ENCODE results near the gene GUCD1.
A peak's percentile ranks its signal among the peaks of the same experiment; 100 is the strongest.
"Not testable (repeated sequence)": the region's sequence is repeated elsewhere in the genome, so short reads cannot be mapped to it uniquely, and the experiment has no call there.

GUCD1 gene

GRCh38 chr22:24563246-24563645 is 8.3 kb upstream of the GUCD1 start:
- DNase-seq, result no peak

GRCh38 chr22:24559471-24559870 is 4.5 kb upstream of the GUCD1 start:
- no peak for DNase-seq

DNA sequence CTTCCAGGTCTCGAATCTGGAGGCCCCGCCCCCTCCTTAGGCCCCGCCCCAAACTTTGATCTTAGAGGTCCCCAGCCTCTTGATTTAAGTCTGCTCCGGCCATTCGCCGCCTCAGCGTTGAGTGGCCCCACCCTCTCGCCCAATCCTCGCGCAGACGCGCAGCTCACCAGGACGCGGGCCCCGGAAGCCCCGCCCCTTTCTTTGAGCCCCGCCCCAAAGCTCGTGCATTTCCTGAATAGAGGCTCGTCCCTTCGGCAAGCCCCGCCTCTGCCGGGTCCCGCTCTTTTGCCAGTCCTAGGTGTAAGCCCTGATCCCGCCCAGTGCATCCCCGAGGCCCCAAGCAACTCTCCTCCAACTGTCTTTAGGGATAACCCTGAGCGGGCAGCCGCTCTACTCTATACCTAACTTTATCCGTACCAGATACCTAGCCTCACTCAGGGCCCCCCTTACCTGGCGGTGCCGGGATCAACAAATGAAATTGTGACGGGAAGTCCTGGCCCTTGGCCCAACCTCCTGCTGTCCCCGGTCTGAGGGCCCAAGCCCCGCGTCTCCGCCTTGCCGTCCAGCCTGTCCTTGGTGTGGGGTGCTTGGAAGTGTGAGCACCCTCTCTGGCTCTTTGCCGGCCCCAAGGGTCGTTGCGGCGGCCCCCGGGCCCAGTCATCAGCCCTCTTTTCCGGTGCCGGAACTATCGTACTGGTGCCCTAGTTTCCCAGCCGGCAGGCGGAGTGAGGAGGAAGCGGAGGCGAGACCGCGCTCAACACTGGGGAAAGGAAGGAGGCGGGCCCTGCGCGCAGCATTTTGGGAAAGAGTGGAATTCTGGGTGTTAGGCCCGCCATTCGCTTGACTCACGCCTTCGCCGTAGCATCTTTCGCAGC is 464 bp upstream of the GUCD1 start, which contains the start of gene SNRPD3:
TSS of gene SNRPD3 (plus strand) at position 835 of the 875 bp plus-strand sequence. CDS start 1,676 bp downstream, outside the sequence.
- DNase-seq, result peak; percentile 99

GRCh38 chr22:24553597-24554312 is 1.2 kb downstream of the GUCD1 start:
- no peak for DNase-seq

- DNase-seq, result not testable (repeated sequence)
Observed at GRCh38 chr22:24552503-24553286, 2.2 kb downstream of the GUCD1 start.

- no peak for DNase-seq
Observed at GRCh38 chr22:24550902-24551435, 4.0 kb downstream of the GUCD1 start.

GRCh38 chr22:24550028-24550901 is 4.7 kb downstream of the GUCD1 start:
- no peak for DNase-seq

GRCh38 chr22:24548812-24549211 is 6.1 kb downstream of the GUCD1 start:
- no peak for DNase-seq

- DNase-seq, result no peak
Observed at GRCh38 chr22:24543679-24544243, 11.2 kb downstream of the GUCD1 start.

- DNase-seq, result no peak
Observed at GRCh38 chr22:24543185-24543601, 11.7 kb downstream of the GUCD1 start.

DNA sequence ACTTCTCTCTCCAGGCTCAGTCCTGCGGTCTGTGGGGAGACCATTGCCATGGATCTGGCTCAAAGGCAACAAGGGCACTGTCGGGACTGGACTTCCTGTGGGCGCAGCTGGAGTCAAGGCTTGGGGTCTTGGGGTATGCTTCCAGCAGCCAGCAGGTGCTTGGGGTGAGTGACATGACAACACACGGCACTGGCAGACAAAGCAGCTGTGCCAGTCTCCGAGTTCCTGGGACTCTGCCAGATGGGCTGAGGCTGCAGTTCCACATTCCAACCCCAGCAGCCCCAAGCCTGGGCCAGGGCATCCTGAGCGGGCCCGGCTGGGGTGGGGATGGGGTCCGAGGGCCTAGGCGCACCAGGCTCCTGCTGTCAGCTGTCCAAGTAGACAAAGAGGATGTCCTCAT is 12.3 kb downstream of the GUCD1 start:
- DNase-seq, result no peak

DNA sequence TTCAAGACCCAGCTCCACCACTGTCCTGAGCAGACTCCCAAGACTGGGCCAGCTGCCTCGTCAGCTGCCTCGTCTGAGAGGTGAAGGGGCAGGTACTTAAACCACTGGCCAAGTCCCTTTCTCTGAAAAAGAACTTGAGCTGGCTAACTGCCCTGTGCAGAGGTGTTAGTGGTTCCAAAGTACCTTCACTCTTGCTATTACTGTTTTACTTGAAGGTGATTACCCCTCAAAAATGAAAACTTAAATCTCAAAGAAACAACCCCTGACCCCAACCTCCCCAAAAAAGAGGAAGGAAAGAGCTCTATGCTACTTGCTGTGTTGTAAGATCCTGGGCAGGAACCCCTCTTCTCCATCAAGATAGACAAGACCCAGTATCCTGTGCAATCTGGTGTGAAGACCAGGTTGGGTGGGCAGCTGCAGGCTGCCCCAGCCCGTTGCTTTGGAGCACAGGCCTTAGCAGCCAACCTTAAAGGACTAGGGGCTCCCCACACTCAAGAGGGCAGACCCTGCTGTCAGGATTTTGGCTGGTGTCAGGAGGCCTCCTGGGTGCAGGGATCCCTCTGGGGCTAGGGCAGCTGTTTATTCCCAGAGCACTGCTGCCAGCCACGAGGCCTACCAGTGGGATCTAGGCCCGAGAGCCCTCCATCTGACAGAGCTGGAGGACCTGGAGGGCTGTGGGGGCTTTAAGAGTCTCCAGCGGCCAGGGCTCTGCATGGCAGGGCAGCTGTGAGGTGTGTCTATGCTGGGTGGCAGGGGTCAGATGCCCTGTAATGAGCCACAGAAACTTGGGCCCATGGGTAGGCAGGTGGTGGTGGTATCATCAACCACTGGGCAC is 13.0 kb downstream of the GUCD1 start:
- no peak for DNase-seq

GRCh38 chr22:24540470-24540869 is 14.5 kb downstream of the GUCD1 start:
- no peak for DNase-seq

- DNase-seq, result no peak
Observed at GRCh38 chr22:24536089-24536488, 18.8 kb downstream of the GUCD1 start.

DNA sequence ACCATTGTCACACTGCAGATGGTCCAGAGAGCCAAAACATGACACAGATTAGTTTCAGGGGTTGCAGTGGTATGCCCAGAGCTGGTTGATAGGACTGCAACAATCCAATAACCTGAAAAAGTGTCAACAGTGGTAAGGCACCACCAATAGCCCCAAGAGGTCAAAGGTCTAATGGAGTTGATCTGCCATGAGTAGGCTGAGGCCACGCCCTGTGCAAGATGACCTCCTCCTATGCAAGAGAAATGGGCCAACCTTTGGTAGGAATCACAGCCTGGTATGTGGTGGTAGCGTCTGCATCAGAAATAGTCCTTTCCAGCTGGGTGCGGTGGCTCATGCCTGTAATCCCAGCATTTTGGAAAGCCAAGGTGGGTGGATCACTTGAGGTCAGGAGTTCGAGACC is 19.6 kb downstream of the GUCD1 start:
- DNase-seq, result no peak

DNA sequence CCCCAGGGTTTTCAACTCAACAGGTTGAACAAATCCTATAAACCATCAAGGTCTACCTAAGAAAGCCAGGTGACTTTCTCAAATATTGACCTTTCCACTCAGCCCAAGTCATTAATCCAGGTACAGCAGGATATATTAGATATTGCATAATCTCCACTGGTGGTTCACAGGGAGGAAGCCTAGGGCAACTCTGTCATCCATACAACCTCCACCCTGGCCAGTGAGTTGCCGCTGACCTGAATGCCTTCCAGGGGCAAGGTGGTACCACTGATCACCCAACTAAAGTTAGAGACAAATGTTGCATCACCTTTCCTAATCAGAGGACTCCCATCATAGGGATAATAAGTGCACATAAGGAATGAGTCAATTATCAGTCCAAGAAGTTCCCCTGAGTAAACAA is 22.9 kb downstream of the GUCD1 start:
- DNase-seq, result no peak

DNA sequence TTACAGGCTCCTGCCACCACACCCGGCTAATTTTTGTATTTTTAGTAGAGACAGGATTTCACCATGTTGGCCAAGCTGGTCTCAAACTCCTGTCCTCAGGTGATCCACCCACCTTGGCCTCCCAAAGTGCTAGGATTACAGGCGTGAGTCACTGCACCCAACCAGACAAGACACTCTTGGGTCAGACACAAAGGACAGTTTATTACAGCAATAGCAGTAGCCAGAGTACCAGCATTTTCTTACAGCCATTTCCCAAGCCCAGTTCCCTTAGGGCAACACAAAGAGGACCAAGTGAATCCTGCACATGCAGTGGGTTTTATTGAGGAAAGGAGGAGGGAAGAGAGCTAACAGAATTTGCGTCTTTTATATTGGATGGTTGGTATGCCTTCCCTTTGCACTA is 24.0 kb downstream of the GUCD1 start:
- DNase-seq, result not testable (repeated sequence)

GRCh38 chr22:24529898-24530297 is 25.0 kb downstream of the GUCD1 start:
- no peak for DNase-seq

- DNase-seq, result no peak
Observed at GRCh38 chr22:24526191-24526590, 28.7 kb downstream of the GUCD1 start.

- DNase-seq, result peak; percentile 64
Observed at GRCh38 chr22:24525416-24526037, 29.4 kb downstream of the GUCD1 start.

Measured in effector CD4-positive, alpha-beta T cell (primary cell).